ENCODE results near the gene THAP6. TPM values are rescaled to one million over a fixed set of nuclear protein-coding genes. Genes with fewer than 3 reads are reported as not detected.
"Not testable (repeated sequence)": the region's sequence is repeated elsewhere in the genome, so short reads cannot be mapped to it uniquely, and the experiment has no call there.

THAP6 gene
- total and polyA plus RNA-seq, 7 experiments from 2014 or later, result 12.3 to 43.9 (median 22.7) TPM

DNA sequence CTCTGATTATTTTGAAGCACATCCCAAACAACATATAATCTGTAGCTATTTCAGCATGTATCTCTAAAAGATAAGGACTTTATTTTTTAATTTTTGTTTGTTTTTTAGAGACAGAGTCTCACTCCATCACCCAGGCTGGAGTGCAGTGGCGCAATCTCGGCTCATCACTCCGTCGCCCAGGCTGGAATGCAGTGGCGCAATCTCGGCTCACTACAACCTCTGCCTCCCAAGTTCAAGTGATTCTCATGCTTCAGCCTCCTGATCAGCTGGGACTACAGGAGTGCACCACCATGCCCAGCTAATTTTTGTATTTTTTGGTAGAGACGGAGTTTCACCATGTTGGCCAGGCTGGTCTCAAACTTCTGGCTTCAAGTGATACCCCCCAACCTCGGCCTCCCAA, 29.9 kb downstream of the THAP6 start:
- H3K27ac Mint-ChIP-seq; H3K9me3 Mint-ChIP-seq; H3K27me3 Mint-ChIP-seq; H3K4me3 Mint-ChIP-seq; H3K27ac ChIP-seq (ENCODE audit: low read depth, low read length); POLR2A ChIA-PET; H3K4me3 ChIP-seq (ENCODE audit: low read length); ATAC-seq; DNase-seq; CTCF ChIA-PET; H3K4me1 ChIP-seq (ENCODE audit: control insufficient read depth in 2 of 2, insufficient read depth in 2 of 2, low read length in 2 of 2); H3K9me3 ChIP-seq (ENCODE audit: control insufficient read depth in 2 of 3, low read length in 3 of 3); intact Hi-C loops (cut with micrococcal nuclease); H3K27me3 ChIP-seq (ENCODE audit: control insufficient read depth in 2 of 2, insufficient read depth in 2 of 2, low read length in 2 of 2); H3K4me1 Mint-ChIP-seq: not testable (repeated sequence)
- H3K36me3 Mint-ChIP-seq, result peaks cover 0 to 44% (median 26%) of the 10 kb centered on the region in 5 donors
- peaks cover 0 to 10% (median 0%) of the 10 kb centered on the region in 3 experiments for H3K36me3 ChIP-seq (ENCODE audit: control insufficient read depth in 2 of 3, insufficient read depth in 3 of 3, low read length in 3 of 3)

DNA sequence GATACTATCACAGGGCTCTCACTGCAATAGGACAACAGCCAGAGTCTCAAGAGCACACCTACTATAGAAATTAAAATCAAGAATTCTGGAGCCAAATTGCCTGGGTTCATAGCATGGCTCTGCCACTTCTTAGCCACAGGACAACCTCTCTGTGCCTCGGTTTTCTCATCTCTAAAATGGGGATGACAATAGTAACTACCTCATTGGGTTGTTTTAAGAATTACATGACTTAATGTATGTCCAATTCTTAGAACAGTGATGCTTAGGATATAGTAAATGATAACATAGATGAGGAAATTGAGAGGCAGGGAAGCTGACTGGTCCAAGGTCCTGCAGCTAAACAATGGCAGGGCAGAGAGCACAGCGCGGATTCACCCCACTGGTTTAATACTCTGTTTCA, 30.6 kb downstream of the THAP6 start:
- H3K4me3 ChIP-seq (ENCODE audit: low read length), result no peak overlapping the region
- peaks cover 0 to 4% (median 0%) of the 10 kb centered on the region in 7 donors for H3K4me1 Mint-ChIP-seq
- peaks cover 0 to 38% (median 20%) of the 10 kb centered on the region in 5 donors for H3K36me3 Mint-ChIP-seq
- ChIA-PET CTCF (no interaction called here), POLR2A (no interaction called here)
- no peaks in the 10 kb centered on the region for H3K4me1 ChIP-seq (ENCODE audit: control insufficient read depth in 2 of 2, insufficient read depth in 2 of 2, low read length in 2 of 2)
- ATAC-seq (no peak), DNase-seq (no peak)
- no peak overlapping the region for H3K4me3 Mint-ChIP-seq
- H3K27me3 ChIP-seq (ENCODE audit: control insufficient read depth in 2 of 2, insufficient read depth in 2 of 2, low read length in 2 of 2), result no peaks in the 10 kb centered on the region
- no peaks in the 10 kb centered on the region for H3K9me3 ChIP-seq (ENCODE audit: control insufficient read depth in 2 of 3, low read length in 3 of 3)
- H3K27me3 Mint-ChIP-seq, result no peaks in the 10 kb centered on the region
- H3K9me3 Mint-ChIP-seq, result no peaks in the 10 kb centered on the region
- H3K27ac Mint-ChIP-seq, result no peak overlapping the region
- no peak overlapping the region for H3K27ac ChIP-seq (ENCODE audit: low read depth, low read length)
- peaks cover 0 to 8% (median 0%) of the 10 kb centered on the region in 3 experiments for H3K36me3 ChIP-seq (ENCODE audit: control insufficient read depth in 2 of 3, insufficient read depth in 3 of 3, low read length in 3 of 3)
- intact Hi-C loops (cut with micrococcal nuclease), result no loop called here

DNA sequence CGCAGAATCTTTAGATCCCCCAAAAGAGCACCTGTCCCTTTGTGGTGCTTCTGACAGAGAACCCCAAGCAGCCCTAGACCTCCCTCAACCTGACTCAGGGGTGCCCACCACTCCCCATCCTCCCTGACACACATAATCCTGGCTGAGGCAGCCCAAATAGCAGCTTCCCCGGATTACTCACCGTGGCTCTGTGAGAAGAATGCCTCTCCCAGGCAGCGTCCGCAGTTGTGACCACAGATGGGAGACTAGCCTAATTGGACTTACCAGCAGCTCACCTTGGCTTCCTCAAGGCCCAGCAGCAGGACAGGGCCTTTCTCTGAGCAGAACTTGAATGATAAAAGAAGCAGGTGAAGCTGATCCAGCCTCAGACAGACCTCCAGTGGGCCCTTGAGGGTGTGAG, 31.3 kb downstream of the THAP6 start:
- Histone ChIP-seq H3K27me3 (ENCODE audit: control insufficient read depth in 2 of 2, insufficient read depth in 2 of 2, low read length in 2 of 2) (no peaks in the 10 kb centered on the region), H3K9me3 (ENCODE audit: control insufficient read depth in 2 of 3, low read length in 3 of 3) (no peaks in the 10 kb centered on the region), H3K27ac (ENCODE audit: low read depth, low read length) (no peak overlapping the region), H3K4me3 (ENCODE audit: low read length) (no peak overlapping the region), H3K36me3 (ENCODE audit: control insufficient read depth in 2 of 3, insufficient read depth in 3 of 3, low read length in 3 of 3) (peaks cover 0 to 7% (median 0%) of the 10 kb centered on the region in 3 experiments), H3K4me1 (ENCODE audit: control insufficient read depth in 2 of 2, insufficient read depth in 2 of 2, low read length in 2 of 2) (no peaks in the 10 kb centered on the region)
- ATAC-seq (no peak), DNase-seq (no peak)
- peak overlapping the region in 5 of 9 donors; percentile 8 to 75 (median 44) for H3K27ac Mint-ChIP-seq
- H3K27me3 Mint-ChIP-seq, result no peaks in the 10 kb centered on the region
- CTCF ChIA-PET, result interaction anchor here (0.7 kb wide), 1 partner anchor 23 kb away, joined by 4 read pairs; no protein-coding TSS in a partner anchor
- no peaks in the 10 kb centered on the region for H3K9me3 Mint-ChIP-seq
- POLR2A ChIA-PET, result no interaction called here
- peaks cover 0 to 32% (median 16%) of the 10 kb centered on the region in 5 donors for H3K36me3 Mint-ChIP-seq
- no peak overlapping the region for H3K4me3 Mint-ChIP-seq
- peaks cover 0 to 4% (median 0%) of the 10 kb centered on the region in 7 donors for H3K4me1 Mint-ChIP-seq
- intact Hi-C loops (cut with micrococcal nuclease), result no loop called here

DNA sequence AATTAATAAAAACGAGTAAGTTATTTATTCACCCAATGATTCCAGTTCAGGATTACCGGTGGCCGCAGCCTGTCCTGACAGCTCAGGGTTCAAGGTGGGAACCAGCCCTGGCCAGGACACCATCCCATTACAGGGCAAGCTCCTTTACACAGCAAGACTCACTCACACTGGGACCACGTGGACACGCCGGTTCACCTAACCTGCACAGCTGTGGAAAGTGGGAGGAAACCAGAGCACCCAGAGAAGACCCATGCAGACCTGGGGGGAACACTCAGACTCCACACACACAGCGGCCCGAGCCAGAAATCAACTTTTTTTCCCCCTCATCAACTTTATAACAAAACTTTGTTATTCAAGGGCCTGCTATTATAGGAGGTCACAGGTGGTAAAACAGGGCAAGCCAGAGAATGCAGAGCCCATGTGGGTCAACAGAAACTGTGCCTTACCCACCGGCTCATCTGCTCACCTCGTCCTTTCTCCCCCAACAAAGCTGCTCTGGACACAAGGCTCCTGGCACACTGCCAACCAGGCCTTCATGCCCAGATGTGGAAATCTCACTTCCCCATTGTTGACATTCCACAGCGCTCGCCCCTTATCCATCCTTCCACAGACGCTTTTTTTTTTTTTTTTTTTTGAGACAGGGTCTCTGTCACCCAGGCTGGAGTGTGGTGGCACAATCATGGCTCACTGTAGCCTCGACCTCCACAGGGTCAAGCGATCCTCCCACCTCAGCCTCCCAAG, 33.5 kb downstream of the THAP6 start:
- Mint-ChIP-seq H3K27ac (no peak overlapping the region), H3K4me1 (peaks cover 0 to 2% (median 0%) of the 10 kb centered on the region in 7 donors), H3K4me3 (no peak overlapping the region), H3K9me3 (no peaks in the 10 kb centered on the region), H3K36me3 (peaks cover 0 to 18% (median 7%) of the 10 kb centered on the region in 5 donors), H3K27me3 (no peaks in the 10 kb centered on the region)
- H3K27me3 ChIP-seq (ENCODE audit: control insufficient read depth in 2 of 2, insufficient read depth in 2 of 2, low read length in 2 of 2), result no peaks in the 10 kb centered on the region
- ChIA-PET POLR2A (no interaction called here), CTCF (interaction anchor here (0.6 kb wide), 1 partner anchor 1300 kb away, joined by 3 read pairs; no protein-coding TSS in a partner anchor)
- no peaks in the 10 kb centered on the region for H3K4me1 ChIP-seq (ENCODE audit: control insufficient read depth in 2 of 2, insufficient read depth in 2 of 2, low read length in 2 of 2)
- H3K4me3 ChIP-seq (ENCODE audit: low read length), result no peak overlapping the region
- no peak for ATAC-seq
- H3K9me3 ChIP-seq (ENCODE audit: control insufficient read depth in 2 of 3, low read length in 3 of 3), result no peaks in the 10 kb centered on the region
- peaks cover 0 to 7% (median 0%) of the 10 kb centered on the region in 3 experiments for H3K36me3 ChIP-seq (ENCODE audit: control insufficient read depth in 2 of 3, insufficient read depth in 3 of 3, low read length in 3 of 3)
- no peak overlapping the region for H3K27ac ChIP-seq (ENCODE audit: low read depth, low read length)
- intact Hi-C loops (cut with micrococcal nuclease), result no loop called here
- DNase-seq, result no peak

DNA sequence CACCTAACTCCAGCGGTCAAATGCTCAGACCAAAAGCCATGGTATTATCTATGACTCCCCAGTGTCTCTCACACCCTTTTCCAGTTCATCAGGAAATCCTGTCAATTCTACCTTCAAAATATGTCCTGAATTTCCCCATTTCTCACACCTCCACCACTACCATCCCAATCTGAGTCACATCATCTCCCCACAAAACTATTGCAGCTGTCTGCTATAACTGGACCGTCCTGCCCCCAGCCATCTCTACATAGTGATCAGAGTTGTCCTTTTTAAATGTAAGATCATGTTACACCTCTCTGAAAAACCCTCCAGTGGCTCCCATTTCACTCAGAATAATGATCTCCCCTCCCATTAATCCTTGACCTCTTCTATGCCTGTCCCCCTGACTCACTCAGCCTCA, 34.7 kb downstream of the THAP6 start:
- POLR2A ChIA-PET, result no interaction called here
- no peak for DNase-seq
- no peaks in the 10 kb centered on the region for H3K9me3 ChIP-seq (ENCODE audit: control insufficient read depth in 2 of 3, low read length in 3 of 3)
- H3K4me1 ChIP-seq (ENCODE audit: control insufficient read depth in 2 of 2, insufficient read depth in 2 of 2, low read length in 2 of 2), result no peaks in the 10 kb centered on the region
- no peak for ATAC-seq
- Mint-ChIP-seq H3K9me3 (no peaks in the 10 kb centered on the region), H3K27me3 (no peaks in the 10 kb centered on the region), H3K27ac (peak overlapping the region in 1 of 9 donors; percentile 53), H3K4me1 (peaks cover 0 to 2% (median 0%) of the 10 kb centered on the region in 7 donors), H3K36me3 (peaks cover 0 to 12% (median 0%) of the 10 kb centered on the region in 5 donors), H3K4me3 (no peak overlapping the region)
- CTCF ChIA-PET, result no interaction called here
- peaks cover 0 to 7% (median 0%) of the 10 kb centered on the region in 3 experiments for H3K36me3 ChIP-seq (ENCODE audit: control insufficient read depth in 2 of 3, insufficient read depth in 3 of 3, low read length in 3 of 3)
- H3K4me3 ChIP-seq (ENCODE audit: low read length), result no peak overlapping the region
- H3K27ac ChIP-seq (ENCODE audit: low read depth, low read length), result no peak overlapping the region
- no peaks in the 10 kb centered on the region for H3K27me3 ChIP-seq (ENCODE audit: control insufficient read depth in 2 of 2, insufficient read depth in 2 of 2, low read length in 2 of 2)
- intact Hi-C loops (cut with micrococcal nuclease), result no loop called here

DNA sequence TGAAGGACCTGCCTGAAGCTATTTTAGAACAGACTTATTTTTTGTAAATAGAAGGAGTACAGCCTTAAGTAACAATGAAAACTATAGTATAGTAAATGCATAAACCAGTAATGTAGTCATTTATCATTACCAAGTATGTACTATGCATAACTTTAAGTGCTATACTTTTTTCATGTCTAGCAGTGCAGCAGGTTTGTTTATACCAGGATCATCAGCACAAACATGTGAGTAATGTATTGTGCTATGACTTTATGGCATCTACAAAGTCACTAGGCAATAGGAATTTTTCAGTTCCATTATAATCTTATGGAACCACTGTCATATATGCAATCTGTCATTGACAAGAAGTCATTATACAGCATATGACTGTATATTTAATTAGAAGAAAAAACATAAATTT, 38.2 kb downstream of the THAP6 start:
- ChIA-PET POLR2A (no interaction called here), CTCF (no interaction called here)
- Histone ChIP-seq H3K36me3 (ENCODE audit: control insufficient read depth in 2 of 3, insufficient read depth in 3 of 3, low read length in 3 of 3) (no peaks in the 10 kb centered on the region), H3K27ac (ENCODE audit: low read depth, low read length) (no peak overlapping the region), H3K4me3 (ENCODE audit: low read length) (no peak overlapping the region), H3K4me1 (ENCODE audit: control insufficient read depth in 2 of 2, insufficient read depth in 2 of 2, low read length in 2 of 2) (no peaks in the 10 kb centered on the region), H3K27me3 (ENCODE audit: control insufficient read depth in 2 of 2, insufficient read depth in 2 of 2, low read length in 2 of 2) (no peaks in the 10 kb centered on the region), H3K9me3 (ENCODE audit: control insufficient read depth in 2 of 3, low read length in 3 of 3) (no peaks in the 10 kb centered on the region)
- ATAC-seq (no peak), DNase-seq (no peak)
- Mint-ChIP-seq H3K27ac (no peak overlapping the region), H3K4me1 (peaks cover 0 to 4% (median 0%) of the 10 kb centered on the region in 7 donors), H3K36me3 (no peaks in the 10 kb centered on the region), H3K9me3 (no peaks in the 10 kb centered on the region), H3K27me3 (peaks cover 0 to 9% (median under 1%) of the 10 kb centered on the region in 5 donors), H3K4me3 (no peak overlapping the region)
- intact Hi-C loops (cut with micrococcal nuclease), result no loop called here
